ENCODE measurements around the gene UBE2O.

The UBE2O gene

GRCh38 chr17:76452660-76453430, at the start of gene UBE2O:
Gene UBE2O, minus strand, starts transcription at chr17:76453152. Its CDS starts 11 bp downstream, at chr17:76453141.
- DNase-seq = peak in 50 of 51 donors; percentile 21 to 91 (median 76)

GRCh38 chr17:76501827-76502307, 48.9 kb upstream of the UBE2O start:
- DNase-seq = no peak

DNA sequence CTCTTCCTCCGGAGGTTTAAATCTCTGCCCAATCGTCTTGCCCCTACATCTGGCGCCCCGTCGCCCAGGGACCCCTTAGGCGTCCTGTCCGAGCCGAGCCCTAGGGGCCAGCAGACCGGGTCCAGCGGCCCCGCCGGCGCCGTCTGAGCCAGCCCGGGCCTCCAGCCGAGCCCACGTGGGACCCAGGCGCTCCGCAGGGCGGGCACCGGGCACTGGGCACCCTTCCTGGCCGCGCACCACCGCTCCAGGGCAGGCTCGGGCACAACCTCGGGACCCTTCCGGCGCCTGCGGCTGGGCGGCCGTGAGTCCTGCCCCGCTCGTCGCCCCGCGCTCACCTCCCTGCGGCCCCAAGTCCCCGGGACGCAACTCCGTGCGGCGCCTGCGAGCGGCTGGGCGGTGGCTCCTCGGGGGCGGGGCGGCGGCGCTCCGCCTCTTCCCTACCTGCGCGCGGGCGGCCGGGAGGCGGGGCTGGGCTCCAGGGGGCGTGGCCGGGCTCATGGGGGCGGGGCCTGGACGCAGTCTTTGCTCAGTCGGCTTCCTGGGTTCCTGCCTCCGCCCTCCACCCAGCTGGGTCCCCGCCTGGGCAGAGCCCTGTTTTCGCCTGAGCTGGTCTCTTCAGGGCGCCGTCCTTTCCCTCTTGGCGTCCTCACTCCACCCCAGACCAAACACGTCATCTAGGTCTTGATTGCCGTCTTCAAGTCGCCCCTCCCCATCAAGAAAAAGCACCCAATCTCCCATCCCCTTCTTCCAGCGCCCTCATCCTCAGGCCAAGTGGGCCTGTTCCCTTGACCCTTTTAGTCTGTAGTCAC, 48.3 kb upstream of the UBE2O start, which contains the start of gene RHBDF2:
Gene RHBDF2, minus strand, starts transcription at position 406 of the 809 bp plus-strand sequence. CDS start 19,899 bp downstream, outside the sequence.
- peak in 45 of 51 donors; percentile 19 to 87 (median 67) for DNase-seq

GRCh38 chr17:76500747-76501017, 47.7 kb upstream of the UBE2O start:
- no peak for DNase-seq

DNA sequence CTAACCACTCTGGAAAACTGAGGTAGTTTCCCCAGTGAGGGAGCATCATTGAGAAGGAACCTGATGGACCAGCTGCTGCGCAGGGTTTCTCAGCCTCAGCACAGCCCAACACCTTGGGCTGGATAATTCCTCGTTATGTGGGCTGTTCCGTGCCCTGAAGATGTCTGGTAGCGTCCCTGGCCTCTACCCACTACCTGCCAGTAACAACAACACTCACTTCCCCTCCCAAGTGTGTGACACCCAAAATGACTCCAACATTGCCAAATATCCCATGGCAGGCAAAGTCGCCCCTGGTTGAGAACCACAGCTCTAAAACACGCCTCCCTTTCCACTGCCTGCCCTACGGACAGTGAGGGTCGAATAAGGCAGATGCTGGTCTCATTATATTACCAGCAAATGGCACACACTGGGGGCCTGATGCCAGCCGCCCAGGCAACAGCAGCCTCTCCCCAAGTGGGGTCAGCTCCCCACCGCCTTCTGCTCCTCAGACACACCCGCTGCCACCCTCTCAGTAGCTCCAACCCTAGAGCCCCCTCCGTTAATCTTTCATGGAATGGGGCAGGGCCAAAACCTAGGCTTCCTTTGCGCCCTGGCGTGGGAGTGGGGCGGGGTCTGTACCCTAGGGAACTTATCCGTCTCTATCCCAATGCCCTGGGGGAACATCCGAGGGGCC, 47.3 kb upstream of the UBE2O start:
- DNase-seq = no peak

DNA sequence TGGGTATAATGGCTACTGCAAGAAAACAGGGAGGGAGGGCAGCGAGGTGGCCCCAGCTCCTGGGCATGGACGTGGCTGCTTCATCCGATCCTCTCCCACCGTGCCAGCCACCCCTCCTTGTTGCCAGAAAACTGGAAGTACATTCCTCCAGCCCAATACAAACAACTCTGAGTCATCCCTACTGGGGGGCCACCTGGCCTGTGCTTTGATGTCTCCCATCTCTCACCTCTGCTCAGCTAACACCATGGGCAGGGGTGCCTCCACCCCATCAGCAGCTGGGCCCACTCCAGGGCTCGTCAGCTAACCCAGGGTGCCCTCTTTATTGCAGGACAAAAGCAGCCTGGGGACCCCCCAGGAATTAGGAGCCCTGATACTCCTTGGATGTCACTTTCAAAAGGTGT, 46.3 kb upstream of the UBE2O start:
- no peak for DNase-seq

DNA sequence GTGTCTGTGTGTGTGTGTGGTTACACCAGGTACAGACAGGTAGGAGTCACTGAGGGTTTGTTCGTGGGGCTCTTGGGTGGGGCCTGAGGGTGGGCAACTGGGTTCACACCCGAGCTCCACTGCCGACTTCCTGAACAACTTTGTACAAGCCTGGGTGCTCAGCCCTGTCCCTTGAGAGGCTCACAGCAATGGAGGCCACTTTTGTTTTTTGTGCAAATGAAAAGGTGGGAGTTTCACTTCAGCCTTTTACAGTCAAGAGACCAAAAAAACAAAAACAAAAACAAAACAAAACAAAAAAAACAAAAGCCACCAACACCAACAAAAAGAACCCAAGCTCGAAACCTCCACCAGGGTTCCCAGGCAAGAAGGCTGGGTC, 45.9 kb upstream of the UBE2O start:
- DNase-seq = no peak

GRCh38 chr17:76497979-76498875, 45.3 kb upstream of the UBE2O start:
- peak in 41 of 51 donors; percentile 16 to 77 (median 56) for DNase-seq

- peak in 1 of 51 donors; percentile 50 for DNase-seq
These were observed 44.7 kb upstream of the UBE2O start for GRCh38 chr17:76497699-76497978.

DNA sequence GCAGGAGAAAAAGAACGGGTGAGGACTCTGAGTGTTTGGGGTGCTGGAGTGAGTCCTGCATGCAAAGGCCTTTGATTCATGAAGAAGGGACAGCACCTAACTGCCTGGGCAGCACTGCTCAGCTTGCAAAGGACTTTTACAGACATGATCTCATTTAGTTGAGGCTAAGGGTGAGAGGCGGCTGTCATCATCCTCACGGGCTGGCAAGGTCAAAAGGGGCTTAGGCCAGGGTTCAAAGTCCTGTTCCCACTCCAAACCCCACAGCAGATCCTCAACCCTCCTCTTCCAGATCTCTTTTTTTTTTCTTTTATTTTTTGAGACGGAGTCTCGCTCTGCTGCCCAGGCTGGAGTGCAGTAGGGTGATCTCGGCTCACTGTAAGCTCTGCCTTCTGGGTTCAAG, 43.5 kb upstream of the UBE2O start:
- DNase-seq = no peak

DNA sequence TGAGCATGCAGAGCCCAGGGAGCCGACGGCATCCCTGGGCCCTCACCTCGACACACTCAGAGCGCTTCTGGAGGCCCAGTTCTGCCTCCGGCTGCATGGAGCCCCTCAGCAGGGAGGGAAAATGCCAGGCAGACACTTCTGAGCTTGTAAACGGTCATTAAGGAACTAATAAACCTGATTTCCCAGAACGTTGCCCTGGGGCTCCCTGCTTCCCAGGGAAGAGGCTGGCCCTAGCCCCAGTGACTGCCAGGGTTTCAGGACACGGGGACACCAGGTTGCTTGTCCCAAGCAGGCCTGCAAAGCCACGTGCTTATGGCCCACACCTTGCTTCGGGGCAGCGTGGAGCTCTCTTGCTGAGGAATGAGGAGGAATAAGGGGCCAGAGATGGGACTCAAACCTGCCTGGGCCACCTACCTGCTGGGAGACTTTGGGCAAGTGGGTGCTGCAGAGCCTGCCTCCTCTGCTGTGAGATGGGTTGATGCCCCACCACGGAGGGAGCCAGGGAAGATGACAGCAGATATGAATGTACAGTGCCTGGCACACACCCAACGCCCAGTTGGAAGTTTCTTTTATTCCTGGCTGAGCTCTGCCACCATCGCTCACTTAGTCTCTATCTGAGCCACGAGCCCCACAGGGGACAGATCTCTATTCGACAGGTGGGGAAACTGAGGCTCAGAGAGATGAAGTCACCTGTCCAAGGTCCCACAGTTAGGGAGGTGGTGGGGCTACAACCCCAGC, 42.9 kb upstream of the UBE2O start:
- peak in 1 of 51 donors; percentile 35 for DNase-seq

GRCh38 chr17:76493505-76494167, 40.7 kb upstream of the UBE2O start:
- DNase-seq = peak in 1 of 51 donors; percentile 65

DNA sequence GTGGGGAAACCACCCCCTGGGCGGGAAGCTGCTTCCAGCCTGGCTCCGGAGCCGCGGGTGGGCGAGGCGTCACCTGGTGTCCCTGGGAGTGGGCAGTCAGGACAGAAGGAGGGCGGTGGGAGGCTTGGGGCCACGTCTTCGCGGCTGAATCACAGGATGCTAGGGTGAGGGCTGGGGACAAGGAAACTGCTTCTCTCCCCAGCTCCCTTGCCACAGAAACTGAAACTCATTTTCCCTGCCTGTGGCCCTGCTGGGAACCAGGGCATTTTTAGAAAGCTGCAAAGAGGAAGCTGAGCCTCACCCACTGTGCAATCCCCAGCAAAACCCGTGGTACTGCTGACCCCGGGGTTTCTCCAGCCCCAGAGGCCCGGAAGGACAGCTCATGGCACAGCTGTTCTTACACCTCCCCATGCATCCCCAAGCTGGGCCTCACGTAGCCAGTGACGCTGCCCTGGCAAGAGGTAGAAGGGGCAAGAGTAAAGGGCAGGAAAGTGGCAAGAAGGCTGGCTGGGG, 40.1 kb upstream of the UBE2O start:
- DNase-seq = peak in 27 of 51 donors; percentile 17 to 74 (median 36)

DNA sequence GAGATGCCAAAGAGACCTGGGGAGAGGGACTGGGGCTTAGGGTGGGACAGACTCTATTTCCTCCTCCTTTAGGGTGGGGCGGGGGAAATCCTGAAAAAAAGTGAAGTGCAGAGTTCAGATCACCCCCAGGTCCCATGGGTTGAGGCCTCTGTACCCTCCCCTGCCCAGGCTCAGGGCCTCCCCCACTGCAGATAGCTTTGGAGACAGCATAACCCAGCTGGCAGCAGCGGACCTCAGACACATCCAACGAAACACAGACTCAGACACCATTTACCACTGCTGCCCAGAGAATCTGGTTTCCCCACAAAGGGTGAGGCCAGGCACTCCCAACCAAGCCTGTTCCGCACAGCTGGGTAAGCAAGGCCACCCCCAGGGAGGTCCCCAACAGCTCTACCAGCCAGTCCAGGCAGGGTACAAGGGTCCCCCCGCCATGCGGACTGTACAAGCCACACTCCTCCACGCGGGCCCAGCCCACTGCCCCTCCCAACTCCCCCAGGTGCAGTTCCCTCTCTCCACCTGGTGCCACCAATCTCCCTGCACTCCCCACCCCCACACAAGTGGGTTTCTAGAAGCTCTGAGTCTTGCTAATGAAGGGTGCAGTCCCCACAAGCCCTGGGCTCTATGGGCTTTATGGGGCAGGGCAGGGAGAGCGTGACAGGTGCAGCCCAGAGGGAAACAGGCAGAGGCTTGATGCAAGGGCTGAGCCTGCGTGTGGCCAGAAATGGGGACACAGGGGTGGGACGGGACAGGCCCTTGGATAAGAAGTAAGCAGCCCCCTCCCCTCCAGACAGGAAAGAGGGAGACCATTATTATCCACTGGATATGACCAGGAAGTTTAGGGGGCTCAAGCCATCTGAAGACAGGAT, 39.4 kb upstream of the UBE2O start:
- DNase-seq = no peak

- DNase-seq = no peak
These were observed 38.5 kb upstream of the UBE2O start for GRCh38 chr17:76491271-76492122.

GRCh38 chr17:76490112-76490710, 37.3 kb upstream of the UBE2O start:
- DNase-seq = no peak
